Right ventricle myocardium inferior (tissue), 1 donor: ENCODE results near the gene COX6A1. TPM values are rescaled to one million over a fixed set of nuclear protein-coding genes. Genes with fewer than 3 reads are reported as not detected.

Experiments
- ATAC-seq: fragments of 200-7000 bp; cut with Tn5 transposase; one replicate; pipeline ENCODE4 v1.9.1; 2020; ENCODE audit warnings: mild to moderate bottlenecking, moderate library complexity
- DNase-seq: peaks from one replicate; pipeline ENCODE4 v3.0.0; 2021; ENCODE audit errors: missing footprints
- intact Hi-C: fragments of 100-400 bp; cut with DNase I; formaldehyde crosslinking; loops from one replicate; pipeline ENCODE4 v1.11.0; 2022
- total RNA-seq: library from RNA; stranded (reverse); fragmentation: NEBNext Ultra II Directional; extraction: Animal tissue kit (Norgen Biotek cat#: 25700); gene quantifications from one replicate; pipeline ENCODE4 v1.2.1, GENCODE V29; 2021
- donor health status: DM: no; HTN: yes; CAD: no; lungs with severe emphysema.

Gene COX6A1
- total RNA-seq, 1 donor from 2014 or later = 135 TPM

GRCh38 chr12:120460157-120460556 lies 22.2 kb downstream of the COX6A1 start:
- intact Hi-C loops = no loop called here
- DNase-seq = no peak
- no peak for ATAC-seq

DNA sequence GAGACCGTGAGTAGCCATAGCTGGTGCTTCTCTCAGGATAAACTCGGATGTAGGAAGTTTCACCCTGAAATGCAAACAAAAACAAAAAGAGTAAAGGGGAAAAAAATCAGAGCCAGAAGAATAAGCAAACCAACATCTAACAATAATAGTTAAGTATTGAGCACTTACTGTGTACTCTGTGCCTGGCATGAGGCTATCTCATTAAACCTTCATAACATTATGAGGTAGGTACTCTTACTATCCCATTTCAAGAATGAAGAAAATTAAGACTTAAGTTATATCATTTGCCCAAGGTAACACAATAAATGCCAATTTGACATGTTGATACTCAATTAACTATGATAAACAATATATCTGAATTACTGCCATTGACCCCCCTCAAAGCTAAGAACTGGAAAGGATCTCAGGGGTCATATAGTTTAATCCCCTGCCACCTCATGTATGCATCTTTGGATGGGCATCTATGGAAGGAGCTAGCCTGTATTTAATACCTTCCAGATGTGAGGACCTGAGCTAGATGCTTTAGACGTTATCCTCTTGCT lies 24.3 kb downstream of the COX6A1 start:
- DNase-seq (no peak), ATAC-seq (no peak)
- intact Hi-C loops = no loop called here

GRCh38 chr12:120463712-120464111 lies 25.8 kb downstream of the COX6A1 start:
- DNase-seq (no peak), ATAC-seq (no peak)
- intact Hi-C loops = no loop called here

DNA sequence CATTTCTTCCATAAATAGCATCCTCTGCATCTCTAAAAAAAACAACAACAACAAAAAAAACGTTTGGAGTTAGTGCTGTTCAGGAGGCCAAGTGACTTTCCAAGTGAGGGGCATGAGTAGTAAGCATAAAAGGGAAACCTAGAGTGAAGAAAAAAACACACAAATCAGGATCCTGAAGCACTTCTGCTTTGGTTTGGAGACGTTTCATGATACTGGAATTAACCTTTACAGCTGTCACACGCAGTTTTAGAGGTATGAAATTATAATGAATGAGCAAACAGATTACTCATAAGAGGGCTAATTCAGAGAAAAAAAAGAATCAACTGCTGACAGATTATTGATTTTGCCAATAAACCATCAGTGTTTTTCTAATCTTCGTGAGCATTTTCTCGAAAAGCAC lies 27.8 kb downstream of the COX6A1 start:
- intact Hi-C loops = no loop called here
- no peak for ATAC-seq
- no peak for DNase-seq

- intact Hi-C loops = no loop called here
- ATAC-seq (no peak), DNase-seq (no peak)
Measured at GRCh38 chr12:120466560-120467315, 28.8 kb downstream of the COX6A1 start.

DNA sequence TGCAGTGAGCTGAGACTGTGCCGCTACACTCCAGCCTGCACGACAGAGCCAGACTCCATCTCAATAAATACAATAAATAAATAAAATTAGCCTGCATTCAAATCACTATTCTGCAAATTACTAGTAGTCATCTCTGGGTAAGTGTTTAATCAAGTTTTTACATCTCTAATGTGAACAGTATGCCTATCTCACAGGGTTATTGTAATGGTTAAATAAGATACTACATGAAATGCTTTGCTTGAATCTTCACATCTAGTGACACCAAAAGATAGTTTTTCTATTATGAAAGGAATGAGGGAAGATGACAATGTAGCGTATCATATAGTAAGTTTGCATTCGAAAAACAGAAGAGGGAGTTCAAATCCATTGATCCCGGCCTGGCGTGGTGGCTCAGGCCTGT lies 29.5 kb downstream of the COX6A1 start:
- no peak for ATAC-seq
- DNase-seq = no peak
- intact Hi-C loops = no loop called here

- intact Hi-C loops = no loop called here
- ATAC-seq = no peak
Measured at GRCh38 chr12:120468325-120468820, 30.5 kb downstream of the COX6A1 start.

DNA sequence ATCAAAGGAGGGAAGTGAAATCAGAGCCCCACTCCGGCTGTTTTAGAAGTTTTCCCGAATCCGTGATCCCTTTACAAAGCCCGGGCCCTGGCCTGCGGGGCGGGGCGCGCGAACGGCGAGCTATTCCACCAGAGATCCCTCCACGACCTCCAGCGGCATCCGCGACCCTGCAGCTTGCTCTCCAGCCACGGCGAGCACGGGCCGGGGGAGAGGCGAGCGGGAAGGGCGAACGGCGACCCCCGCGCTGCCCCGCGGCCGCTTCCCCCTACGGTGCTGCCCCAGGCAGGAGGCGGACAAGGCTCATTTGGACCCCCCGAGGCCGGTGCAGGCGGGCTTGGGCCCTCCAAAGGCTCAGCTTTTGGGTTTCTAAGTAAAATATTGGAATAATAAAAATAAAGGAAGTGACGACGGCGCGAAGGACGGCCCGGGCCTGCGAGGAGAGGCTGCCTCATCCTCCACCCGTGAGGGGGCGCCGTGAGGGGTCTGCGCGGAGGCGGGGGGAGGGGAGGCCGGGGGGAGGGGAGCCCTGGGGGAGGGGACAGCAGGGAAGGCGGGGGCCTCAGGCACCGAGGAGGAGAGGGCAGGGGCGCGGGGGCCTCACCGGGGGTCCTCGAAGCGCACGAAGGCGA lies 31.0 kb downstream of the COX6A1 start:
- intact Hi-C loops = loop anchor here (1.0 kb wide), 1 partner anchor 27 kb away; the partner anchor contains the start of gene DYNLL1
- peak; percentile 18 for ATAC-seq
- peak; percentile 74 for DNase-seq

More at GRCh38 chr12:120468325-120468820, 30.5 kb downstream of the COX6A1 start:
- DNase-seq = no peak

GRCh38 chr12:120469450-120470149 lies 31.7 kb downstream of the COX6A1 start, which contains the start of gene SRSF9:
Gene SRSF9, minus strand, starts transcription at chr12:120469748. Its CDS starts 139 bp downstream, at chr12:120469609.
- ATAC-seq (peak; percentile 98), DNase-seq (peak; percentile 98)
- intact Hi-C loops = loop anchor here (1.0 kb wide), 1 partner anchor 27 kb away; the partner anchor contains the start of gene DYNLL1

DNA sequence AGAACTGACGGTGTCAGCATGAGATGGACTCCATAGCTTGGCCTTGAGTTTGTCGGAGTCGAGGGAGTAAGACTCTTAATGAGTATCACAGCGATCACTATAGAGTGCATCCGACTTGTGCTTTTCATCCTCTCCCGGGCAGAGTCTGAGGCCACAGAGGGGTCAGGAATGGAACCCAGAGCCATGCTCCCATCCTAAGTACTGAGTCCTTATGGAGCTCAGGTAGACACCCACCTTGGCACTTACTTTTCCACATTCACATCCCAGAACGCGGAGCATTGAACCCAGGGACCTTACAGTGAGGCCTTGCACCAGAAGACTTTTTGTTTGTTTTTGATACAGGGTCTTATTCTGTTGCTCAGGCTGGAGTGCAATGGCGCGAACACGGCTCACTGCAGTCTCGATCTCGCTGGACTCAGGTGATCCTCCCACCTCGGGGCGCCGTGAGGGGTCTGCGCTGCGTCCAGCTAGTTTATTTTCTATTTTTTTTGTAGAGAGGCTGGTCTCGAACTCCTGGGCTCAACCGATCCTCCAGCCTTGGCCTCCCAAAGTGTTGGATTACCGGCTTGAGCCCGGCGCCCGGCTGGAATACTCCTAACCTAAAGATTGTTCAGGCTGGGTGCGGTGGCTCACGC lies 32.4 kb downstream of the COX6A1 start:
- no peak for DNase-seq
- peak; percentile 26 for ATAC-seq
- intact Hi-C loops = no loop called here

- DNase-seq (no peak), ATAC-seq (no peak)
- intact Hi-C loops = no loop called here
Measured at GRCh38 chr12:120472521-120472920, 34.6 kb downstream of the COX6A1 start.

- intact Hi-C loops = no loop called here
- DNase-seq (no peak), ATAC-seq (no peak)
Measured at GRCh38 chr12:120473807-120474615, 36.1 kb downstream of the COX6A1 start.

- ATAC-seq = no peak
- intact Hi-C loops = no loop called here
Measured at GRCh38 chr12:120474616-120474960, 36.7 kb downstream of the COX6A1 start.

GRCh38 chr12:120475643-120476042 lies 37.7 kb downstream of the COX6A1 start:
- ATAC-seq (no peak), DNase-seq (no peak)
- intact Hi-C loops = no loop called here

More at GRCh38 chr12:120474616-120474960, 36.7 kb downstream of the COX6A1 start:
- no peak for DNase-seq

DNA sequence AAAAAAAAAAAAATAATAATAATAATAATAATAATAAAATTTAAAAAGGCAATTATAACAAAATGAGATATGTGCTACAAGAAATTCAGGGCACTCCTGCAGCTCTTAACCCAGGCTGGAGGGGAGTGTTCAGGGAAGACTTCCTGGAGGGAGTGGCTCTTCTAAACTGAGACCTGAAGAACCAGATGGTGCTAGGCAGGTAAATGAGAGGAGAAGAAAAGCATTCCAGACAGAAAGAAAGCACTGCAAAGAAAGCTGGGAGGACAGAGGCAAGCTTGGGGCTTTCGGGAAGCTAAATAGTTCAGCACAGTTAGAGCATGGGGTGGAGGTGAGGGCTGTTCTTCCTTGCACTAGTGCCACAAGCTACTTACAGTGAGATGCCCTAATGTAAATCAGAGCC lies 41.5 kb downstream of the COX6A1 start:
- intact Hi-C loops = no loop called here
- no peak for ATAC-seq
- DNase-seq = no peak

GRCh38 chr12:120480211-120480610 lies 42.3 kb downstream of the COX6A1 start:
- intact Hi-C loops = no loop called here
- ATAC-seq = no peak
- no peak for DNase-seq

DNA sequence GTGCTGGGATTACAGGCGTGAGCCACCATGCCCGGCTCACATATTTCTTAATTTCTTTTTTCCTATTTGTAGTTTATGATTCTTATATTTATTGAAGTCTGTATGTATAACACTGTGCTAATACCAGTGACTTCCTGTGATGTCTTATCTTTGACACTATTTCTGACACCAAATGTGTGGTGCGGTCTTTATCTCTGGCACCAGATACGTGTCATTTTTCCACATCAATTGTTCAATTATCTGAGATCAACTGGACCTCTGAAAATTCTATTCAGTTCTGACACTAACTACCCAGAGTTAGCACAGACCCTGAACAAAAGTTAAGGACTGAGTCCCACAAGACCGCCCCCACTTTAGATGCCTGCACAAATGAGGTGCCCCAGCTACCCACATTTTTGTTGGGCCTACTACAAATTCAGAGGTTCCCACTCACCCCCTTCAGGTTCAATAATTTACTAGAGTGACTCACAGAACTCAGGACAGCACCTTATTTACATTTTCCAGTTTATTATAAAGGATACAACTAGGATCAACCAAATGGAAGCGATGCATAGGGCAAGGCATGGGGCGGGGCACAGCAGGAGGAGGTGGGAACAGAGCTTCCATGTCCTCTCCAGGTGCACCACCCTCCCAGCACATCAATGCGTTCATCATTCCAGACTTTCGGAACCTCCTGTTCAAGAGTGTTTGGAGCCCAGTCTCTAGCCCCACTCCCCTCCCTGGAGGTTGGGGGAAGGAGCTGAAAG lies 43.3 kb downstream of the COX6A1 start:
- DNase-seq (no peak), ATAC-seq (no peak)
- intact Hi-C loops = no loop called here
